GM19240 (cell line): ENCODE data around the gene CDKN2B-AS1.
"Not testable (repeated sequence)": the region's sequence is repeated elsewhere in the genome, so short reads cannot be mapped to it uniquely, and the experiment has no call there.

Experiments used
- DNase-seq: peaks from one replicate; pipeline ENCODE4 v3.0.0; 2011; ENCODE audit warnings: low spot score; ENCODE audit not compliant: insufficient read length

CDKN2B-AS1 gene

DNA sequence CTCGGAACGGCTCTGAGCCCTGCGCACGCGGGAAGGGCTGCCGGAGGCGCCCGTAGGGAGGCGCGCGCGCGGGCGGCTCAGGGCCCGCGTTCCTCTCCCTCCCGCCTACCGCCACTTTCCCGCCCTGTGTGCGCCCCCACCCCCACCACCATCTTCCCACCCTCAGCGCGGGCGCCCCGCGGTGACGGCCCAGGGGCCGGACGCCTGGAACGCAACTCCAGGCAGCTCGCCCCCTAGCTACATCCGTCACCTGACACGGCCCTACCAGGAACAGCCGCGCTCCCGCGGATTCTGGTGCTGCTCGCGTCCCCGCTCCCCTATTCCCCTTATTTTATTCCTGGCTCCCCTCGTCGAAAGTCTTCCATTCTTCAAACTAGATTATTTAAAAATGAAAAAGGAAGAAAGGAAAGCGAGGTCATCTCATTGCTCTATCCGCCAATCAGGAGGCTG, at the start of gene CDKN2B-AS1:
Gene CDKN2B-AS1, plus strand, starts transcription at position 236 of the 450 bp plus-strand sequence.
- no peak for DNase-seq

DNA sequence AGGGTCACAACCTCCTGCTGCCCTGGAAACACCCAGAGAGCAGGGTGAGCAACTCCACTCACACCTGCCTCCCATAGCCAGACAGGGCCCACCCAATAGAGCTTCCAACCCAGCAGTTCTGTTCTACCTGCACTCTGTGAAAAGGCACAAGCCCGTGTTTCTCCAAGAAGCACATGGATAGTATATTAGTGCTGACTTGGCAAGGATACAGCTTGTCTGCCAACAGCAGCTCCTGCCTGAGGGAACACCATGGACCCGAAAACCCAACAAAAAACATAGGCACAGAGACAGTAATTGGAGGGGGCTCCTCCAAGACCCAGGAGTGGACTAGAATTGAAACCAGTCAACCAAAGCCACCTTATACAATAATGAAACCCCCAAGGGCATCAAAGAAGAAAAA, 49.0 kb upstream of the CDKN2B-AS1 start:
- DNase-seq, result no peak

DNA sequence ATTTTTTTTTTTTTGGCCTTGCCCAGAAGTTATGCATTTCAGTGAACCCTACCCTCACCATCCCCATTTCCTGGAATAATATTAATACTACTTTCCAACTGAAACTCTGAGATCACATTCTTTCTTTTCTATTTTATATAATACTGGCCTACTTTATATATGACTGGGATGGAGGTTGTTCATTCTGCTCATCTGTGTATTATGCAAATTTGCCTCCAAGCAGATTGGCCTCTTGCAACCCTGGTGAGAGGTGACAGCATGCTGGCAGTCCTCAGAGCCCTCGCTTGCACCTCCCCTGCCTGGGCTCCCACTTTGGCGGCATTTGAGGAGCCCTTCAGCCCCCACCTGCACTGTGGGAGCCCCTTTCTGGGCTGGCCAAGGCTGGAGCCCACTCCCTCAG, 35.8 kb upstream of the CDKN2B-AS1 start:
- DNase-seq, result no peak

DNA sequence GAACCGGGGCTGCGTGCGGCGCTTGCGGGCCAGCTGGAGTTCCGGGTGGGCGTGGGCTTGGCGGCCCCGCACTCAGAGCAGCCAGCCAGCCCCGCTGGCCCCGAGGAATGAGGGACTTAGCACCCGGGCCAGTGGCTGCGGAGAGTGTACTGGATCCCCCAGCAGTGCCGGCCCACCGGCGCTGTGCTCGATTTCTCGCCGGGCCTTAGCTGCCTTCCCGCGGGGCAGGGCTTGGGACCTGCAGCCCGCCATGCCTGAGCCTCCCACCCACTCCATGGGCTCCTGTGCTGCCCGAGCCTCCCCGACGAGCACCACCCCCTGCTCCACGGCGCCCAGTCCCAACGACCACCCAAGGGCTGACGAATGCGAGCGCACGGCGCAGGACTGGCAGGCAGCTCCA, 35.3 kb upstream of the CDKN2B-AS1 start:
- DNase-seq, result not testable (repeated sequence)

DNA sequence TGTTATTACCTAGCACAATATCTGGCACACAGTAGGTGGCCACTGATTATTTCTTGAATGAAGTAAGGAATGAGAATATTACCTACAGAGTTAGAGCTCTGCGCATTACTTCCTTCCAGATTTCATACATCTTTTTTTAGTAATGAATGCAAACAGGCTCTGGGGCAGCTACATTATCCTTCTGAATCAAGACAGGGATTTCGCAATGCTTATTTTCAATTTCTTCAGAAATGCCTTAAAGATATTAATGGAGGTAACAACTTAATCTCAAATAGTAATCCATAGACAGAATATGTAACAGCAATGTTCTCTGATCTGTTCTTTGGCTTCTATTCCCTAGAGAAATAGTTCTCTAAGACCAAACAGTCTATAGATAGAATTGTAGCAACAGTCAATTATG, 33.0 kb upstream of the CDKN2B-AS1 start:
- DNase-seq, result no peak

DNA sequence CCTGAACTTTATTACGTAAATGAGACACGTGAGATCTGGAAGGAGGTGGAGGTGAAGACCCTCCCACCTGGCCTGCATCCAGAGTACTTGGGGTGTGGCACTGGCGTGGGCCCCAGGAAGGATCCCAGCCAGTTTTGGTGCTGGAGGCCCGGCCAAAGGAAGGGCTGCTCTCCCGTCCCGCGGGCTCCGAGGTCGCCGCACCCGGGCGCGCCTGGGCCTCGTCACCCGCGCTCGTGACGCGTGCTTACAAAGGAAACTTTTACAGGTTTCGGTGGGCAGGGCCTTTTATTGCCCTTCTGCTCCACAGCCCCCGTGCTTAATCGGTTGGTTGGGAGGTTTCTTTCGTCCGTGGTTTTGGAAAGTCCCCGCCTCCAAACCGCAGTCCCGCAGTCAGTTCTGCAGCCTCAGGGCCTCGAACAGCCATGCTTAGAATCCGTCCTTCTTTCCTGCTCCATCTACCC, 29.6 kb upstream of the CDKN2B-AS1 start:
- DNase-seq, result no peak

DNA sequence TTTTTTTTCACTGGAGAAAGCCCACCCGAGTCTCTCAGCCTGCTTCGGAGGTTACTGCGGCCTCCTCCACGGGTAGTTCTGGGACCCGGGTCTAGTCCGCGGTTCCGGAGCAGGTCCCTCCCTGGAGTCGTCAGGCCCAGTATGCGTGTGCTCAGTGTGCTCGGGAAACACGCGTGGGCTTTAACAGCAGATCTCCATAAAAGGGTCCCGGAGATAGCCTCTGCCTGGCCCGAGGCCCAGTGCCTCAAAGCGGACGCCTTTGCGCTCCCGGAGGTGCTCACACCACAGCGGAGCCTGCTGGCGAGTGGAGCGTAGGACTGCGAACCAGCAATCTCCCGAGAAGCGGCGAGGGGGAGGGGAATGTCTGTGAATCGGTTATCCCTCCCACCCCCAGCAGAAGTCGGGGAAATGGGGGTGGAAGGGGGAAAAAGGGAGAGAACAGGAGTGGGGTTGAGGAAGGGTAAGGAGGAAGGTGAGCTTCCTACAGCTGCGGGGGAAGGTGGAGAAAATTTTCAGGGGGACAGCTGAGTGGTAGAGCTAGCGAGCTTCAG, 29.1 kb upstream of the CDKN2B-AS1 start:
- peak; percentile 48 for DNase-seq

DNA sequence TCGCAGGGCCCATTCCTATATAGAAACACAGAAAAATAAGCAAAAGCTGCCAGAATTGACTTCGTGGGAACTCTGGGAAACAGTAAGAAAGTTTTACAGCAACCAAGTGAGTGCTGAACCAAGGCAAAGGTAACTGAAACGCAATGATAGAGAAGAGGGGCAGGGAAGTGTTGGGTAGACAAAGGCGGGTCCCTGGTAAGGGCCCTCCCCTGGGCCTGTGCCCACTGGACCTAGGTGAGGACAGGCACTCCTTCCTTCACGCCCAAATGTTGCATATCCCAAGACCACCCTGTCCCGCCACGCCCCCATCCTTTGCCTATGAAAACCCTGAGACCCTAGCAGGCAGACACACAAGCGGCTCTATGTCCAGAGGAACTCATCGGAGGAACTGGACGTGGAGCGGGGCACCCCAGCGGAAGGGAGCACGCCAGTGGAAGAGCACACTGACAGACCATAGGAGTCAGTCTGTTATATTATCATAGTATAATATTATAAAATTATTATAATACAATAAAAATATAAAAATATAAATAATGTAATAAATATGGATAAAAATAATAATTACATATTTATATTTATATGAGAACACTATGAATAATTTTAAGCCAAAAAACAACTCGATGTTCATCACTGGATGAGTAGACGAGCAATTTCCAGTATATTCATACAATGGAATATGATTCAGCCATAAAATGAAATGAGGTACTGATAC, 28.3 kb upstream of the CDKN2B-AS1 start:
- DNase-seq, result no peak

DNA sequence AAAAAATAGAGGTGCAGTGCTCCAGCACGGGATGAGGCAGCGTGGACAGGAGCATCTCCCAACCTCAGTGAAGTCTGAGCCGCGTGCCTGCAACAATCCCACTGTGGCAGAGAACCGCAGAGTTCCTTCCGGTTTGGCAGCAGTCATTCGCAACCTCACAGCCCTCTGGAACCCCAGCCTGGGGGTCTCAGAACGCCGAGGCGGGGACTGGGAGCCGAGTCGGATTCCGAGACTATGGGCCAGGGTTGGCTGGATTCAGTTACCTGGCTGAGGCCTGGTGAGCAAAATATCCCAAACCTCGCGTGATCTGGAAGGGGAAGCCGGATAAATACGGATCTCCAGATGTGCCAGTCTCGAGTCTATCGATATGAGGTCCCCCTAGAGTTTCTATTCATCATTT, 27.4 kb upstream of the CDKN2B-AS1 start:
- DNase-seq, result no peak

DNA sequence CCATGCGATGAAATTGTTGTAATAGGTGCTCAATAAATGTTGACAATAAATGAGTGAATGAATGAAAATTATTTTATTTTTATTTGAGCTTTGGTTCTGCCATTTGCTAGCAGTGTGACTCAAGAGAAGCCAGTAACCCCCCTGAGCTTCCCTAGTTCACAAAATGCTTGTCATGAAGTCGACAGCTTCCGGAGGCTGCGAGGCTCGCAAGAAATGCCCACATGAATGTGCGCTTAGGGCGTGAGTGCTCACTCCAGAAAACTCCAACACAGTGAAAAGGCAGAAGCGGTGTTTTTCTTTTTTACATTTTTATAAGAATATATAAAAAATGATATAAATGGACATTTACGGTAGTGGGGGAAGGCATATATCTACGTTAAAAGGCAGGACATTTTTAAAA, 26.9 kb upstream of the CDKN2B-AS1 start:
- no peak for DNase-seq

DNA sequence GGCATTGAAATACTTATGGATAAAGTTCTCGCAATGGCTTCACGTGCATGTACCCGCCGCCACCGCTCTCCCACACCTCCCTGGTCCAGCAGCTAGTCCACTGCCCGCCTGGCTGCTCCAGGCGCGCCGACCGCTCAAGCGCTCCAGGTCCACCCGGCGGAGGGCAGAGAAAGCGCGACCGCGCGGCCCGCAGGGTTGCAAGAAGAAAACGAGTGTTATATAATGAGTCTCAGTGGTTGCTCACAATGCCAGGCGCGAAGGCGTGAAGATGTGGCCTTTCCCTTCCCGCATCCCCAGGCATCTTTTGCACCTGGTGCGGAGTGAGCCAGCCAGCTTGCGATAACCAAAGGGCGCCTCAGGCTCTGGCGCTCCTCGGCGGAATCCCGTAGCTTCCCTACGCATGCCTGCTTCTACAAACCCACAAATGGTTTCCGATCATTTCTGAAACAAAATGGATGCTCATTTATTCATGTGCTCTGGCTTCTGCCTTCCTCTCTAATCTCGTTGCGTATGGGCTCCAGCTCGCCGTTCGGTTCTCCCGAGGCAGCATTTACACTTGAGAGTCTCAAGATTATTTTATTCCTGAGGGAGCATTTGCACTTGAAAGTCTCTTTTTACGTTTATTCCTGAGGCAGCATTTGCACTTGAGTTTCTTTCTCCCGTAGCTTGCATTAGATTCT, 26.1 kb upstream of the CDKN2B-AS1 start:
- no peak for DNase-seq

DNA sequence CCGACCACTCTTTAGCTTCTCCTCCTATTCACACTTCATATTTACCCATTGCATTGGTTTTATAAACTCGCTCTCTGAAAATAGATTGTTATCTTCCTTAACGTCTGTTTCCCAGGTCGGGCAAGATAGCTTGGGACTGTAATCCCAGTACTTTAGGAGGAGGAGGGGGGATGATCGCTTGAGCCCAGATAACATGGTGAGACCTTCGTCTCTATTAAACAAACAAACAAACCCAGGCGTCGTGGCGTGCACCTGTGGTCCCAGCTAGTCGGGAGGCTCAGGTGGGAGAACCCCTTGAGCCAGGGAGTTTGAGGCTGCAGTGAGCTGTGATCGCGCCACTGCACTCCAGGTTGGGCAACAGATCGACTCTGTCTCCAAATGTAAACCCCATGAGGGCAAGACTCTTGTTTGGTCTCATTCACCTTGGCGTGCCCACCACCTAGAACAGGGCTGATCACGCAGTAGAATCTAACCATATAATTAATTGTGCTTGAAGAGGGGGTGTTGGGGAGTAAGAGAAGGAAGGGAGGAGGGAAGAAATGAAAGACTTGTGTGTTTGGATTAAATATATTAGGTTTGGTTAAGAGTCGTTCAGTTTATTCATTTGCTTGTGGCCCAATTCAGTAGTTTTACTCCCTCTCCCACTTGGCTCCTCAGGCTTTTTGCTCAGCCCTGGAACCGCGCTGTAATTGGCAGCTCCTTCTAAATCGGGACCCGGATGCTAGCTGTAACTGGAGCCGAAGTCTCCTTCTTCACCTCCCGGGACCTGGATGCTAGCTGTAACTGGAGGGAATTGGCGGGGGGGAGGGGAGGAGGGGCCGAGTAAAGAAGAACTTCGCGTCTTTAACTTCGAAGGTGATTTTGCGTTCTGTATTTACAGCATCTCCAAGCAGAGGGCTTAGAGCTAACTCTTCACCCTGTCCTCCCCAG, 25.3 kb upstream of the CDKN2B-AS1 start:
- no peak for DNase-seq

DNA sequence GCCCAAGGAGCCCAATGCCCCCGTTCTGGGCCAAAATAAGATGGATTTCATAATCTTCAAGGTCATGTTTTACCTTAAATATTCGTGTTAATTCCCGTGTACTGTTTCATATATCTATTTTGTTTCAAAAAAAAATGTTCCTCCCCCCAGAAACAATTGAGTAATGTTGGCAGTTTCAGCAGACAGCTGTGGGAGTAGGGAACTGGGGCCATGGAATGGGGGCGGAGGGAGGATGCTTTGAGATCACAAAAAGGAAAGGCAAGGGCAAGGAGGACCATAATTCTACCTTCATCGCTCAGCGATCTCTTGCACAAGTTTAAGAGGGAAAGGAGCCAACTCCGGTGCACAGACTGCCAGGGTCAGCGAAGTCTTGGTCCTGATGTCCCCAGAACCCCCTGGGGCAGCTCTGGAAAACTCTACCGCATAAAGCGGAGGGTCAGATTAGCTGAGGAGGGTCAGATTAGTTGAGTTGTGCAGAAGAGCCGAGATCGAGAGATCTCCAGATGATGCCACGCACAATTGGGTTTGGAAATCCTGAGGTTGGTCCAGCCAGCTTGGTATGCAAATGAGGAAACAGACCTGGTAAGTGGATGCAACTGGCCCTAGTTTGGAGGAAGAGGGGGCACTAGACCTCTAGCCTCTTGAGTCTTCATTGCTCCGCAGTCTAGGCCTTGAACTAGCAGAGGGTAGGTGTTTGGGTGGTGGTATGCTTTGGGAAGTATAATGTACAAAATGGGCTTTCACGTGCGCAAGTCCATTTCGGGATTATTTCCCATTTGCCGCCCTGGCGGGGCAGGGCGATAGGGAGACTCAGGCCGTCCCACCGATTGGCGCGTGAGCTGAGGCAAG, 24.4 kb upstream of the CDKN2B-AS1 start:
- no peak for DNase-seq

DNA sequence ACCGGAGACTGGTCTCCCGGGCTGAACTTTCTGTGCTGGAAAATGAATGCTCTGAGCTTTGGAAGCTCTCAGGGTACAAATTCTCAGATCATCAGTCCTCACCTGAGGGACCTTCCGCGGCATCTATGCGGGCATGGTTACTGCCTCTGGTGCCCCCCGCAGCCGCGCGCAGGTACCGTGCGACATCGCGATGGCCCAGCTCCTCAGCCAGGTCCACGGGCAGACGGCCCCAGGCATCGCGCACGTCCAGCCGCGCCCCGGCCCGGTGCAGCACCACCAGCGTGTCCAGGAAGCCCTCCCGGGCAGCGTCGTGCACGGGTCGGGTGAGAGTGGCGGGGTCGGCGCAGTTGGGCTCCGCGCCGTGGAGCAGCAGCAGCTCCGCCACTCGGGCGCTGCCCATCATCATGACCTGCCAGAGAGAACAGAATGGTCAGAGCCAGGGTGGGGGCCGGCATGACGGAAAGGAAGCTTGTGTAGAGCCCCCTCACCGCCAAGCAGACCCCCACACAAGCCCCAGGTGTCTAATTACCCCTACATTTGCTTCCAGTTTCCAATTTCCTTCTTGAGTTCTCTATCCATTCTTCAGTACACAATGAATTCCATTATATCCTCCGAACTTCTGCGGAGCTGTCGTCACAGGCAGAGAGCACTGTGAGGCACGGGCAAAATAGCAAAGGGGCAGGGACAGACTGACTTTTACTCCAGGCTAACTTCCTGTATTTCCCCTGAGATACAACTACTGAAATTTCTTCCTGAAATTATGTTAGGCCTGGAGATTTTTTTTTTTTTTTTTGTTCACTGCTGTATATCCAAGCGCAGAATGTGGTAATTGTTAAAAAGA, 23.6 kb upstream of the CDKN2B-AS1 start:
- no peak for DNase-seq

DNA sequence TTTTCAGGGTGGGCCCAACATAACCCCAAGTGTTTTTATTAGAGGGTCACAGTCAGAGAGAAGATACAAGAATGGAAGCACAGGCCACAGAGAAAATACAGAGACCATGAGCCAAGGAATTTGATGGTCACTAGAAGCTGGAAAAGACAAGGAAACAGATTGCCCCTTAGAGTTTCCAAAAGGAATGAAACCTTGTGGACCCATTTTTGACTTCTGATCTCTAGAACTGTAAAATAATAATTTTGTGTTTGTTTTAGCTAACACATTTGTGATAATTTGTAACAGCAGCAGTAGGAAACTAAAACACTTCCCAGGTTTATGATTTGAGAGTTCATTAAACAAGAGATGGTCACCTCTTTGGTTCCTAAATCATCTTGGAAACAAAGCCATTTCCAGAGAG, 22.2 kb upstream of the CDKN2B-AS1 start:
- no peak for DNase-seq

DNA sequence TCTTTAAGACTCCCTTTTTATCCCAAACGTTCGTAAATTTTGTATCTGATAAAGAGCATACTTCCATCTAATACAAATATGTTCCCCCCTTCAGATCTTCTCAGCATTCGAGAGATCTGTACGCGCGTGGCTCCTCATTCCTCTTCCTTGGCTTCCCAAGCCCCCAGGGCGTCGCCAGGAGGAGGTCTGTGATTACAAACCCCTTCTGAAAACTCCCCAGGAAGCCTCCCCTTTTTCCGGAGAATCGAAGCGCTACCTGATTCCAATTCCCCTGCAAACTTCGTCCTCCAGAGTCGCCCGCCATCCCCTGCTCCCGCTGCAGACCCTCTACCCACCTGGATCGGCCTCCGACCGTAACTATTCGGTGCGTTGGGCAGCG, 20.3 kb upstream of the CDKN2B-AS1 start:
- no peak for DNase-seq

DNA sequence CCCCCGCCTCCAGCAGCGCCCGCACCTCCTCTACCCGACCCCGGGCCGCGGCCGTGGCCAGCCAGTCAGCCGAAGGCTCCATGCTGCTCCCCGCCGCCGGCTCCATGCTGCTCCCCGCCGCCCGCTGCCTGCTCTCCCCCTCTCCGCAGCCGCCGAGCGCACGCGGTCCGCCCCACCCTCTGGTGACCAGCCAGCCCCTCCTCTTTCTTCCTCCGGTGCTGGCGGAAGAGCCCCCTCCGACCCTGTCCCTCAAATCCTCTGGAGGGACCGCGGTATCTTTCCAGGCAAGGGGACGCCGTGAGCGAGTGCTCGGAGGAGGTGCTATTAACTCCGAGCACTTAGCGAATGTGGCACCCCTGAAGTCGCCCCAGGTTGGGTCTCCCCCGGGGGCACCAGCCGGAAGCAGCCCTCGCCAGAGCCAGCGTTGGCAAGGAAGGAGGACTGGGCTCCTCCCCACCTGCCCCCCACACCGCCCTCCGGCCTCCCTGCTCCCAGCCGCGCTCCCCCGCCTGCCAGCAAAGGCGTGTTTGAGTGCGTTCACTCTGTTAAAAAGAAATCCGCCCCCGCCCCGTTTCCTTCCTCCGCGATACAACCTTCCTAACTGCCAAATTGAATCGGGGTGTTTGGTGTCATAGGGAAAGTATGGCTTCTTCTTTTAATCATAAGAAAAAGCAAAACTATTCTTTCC, 19.7 kb upstream of the CDKN2B-AS1 start:
- no peak for DNase-seq

DNA sequence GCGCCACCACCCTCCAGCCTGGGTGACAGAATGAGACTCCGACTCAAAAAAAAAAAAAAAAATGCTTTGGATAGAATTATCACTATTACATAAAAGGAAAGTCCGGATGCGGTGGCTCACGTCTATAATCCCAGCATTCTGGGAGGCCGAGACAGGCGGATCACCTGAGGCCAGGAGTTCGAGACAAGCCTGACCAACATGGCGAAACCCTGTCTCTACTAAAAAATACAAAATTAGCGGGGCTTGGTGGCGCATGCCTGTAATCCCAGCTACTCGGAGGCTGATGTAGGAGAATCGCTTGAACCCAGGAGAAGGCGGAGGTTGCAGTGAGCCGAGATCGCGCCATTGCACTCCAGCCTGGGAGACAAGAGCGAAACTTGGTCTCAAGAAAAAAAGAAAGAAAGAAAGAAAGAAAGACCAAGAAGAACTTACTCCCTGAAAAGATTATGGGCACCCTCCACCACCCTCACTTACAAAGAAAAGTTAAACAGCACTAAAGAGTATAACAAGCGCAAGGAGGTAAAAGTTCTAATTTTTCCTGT, 18.2 kb upstream of the CDKN2B-AS1 start:
- no peak for DNase-seq

DNA sequence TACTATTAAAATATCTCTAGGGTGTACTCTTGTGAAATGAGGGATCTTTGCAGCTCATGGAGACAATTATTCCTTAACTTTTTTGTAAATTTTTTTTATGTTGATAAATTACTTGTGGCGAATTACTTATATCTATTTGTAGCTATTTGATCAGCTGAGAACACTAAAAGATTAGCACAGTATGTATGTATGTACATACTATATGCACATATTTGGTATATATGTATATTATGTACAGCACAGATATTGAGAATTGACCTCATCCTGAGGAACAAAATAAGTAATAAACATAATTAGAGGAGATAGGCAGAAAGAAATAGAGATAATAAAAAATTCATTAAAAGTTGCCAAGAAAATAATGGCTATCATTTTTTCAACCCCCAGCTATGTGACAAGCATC, 12.2 kb upstream of the CDKN2B-AS1 start:
- DNase-seq, result no peak
